GM12874 (cell line): ENCODE results near the gene NBPF26.
"Not testable (repeated sequence)": the region's sequence is repeated elsewhere in the genome, so short reads cannot be mapped to it uniquely, and the experiment has no call there.

Experiments used
- TF ChIP-seq, protein P1 (sequence below): IDR thresholded peaks from 2 replicates; pipeline ENCODE4 v1.5.1; 2011; ENCODE audit warnings: low read depth, mild to moderate bottlenecking, control low read depth, low read length, moderate library complexity; ENCODE audit not compliant: insufficient read depth

Gene NBPF26

DNA sequence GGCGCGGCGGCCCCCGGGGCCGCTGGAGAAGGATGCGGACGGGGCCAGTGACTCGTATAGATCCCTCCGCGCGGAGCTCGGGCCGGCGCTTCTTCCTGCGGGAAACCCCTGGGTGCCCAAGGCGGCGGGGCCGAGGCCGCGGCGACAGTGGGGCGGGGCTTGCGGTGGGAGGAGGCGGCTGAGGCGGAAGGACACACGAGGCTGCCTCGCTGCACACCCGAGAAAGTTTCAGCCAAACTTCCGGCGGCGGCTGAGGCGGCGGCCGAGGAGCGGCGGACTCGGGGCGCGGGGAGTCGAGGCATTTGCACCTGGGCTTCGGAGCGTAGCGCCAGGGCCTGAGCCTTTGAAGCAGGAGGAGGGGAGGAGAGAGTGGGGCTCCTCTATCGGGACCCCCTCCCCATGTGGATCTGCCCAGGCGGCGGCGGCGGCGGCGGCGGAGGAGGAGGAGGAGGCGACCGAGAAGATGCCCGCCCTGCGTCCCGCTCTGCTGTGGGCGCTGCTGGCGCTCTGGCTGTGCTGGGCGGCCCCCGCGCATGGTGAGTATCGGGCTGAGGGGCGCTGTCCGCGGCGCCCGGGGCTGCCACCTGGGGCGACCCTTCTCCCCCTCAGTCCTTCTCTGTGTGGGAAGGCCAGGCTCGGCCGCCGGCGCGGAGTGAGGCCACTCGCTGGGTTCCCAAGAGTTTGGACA is at the start of gene NBPF26:
Gene NBPF26 (plus strand): TSS at position 231 of the 688 bp plus-strand sequence.
- TF ChIP-seq, protein P1, sequence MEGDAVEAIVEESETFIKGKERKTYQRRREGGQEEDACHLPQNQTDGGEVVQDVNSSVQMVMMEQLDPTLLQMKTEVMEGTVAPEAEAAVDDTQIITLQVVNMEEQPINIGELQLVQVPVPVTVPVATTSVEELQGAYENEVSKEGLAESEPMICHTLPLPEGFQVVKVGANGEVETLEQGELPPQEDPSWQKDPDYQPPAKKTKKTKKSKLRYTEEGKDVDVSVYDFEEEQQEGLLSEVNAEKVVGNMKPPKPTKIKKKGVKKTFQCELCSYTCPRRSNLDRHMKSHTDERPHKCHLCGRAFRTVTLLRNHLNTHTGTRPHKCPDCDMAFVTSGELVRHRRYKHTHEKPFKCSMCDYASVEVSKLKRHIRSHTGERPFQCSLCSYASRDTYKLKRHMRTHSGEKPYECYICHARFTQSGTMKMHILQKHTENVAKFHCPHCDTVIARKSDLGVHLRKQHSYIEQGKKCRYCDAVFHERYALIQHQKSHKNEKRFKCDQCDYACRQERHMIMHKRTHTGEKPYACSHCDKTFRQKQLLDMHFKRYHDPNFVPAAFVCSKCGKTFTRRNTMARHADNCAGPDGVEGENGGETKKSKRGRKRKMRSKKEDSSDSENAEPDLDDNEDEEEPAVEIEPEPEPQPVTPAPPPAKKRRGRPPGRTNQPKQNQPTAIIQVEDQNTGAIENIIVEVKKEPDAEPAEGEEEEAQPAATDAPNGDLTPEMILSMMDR = not testable (repeated sequence)

DNA sequence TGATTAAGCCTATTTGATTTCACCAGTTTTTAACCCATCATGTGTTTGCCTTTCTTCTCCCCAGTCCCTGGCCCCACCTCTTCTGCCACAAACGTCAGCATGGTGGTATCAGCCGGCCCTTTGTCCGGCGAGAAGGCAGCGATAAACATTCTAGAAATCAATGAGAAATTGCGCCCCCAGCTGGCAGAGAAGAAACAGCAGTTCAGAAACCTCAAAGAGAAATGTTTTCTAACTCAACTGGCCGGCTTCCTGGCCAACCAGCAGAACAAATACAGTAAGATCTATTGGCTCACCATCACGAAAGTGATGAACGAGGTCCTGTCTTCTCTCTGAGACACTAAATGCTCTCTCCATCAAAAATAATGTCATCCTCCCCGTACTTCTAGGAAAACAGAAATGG is 88.1 kb downstream of the NBPF26 start:
- TF ChIP-seq, protein P1 = peak; percentile 34

DNA sequence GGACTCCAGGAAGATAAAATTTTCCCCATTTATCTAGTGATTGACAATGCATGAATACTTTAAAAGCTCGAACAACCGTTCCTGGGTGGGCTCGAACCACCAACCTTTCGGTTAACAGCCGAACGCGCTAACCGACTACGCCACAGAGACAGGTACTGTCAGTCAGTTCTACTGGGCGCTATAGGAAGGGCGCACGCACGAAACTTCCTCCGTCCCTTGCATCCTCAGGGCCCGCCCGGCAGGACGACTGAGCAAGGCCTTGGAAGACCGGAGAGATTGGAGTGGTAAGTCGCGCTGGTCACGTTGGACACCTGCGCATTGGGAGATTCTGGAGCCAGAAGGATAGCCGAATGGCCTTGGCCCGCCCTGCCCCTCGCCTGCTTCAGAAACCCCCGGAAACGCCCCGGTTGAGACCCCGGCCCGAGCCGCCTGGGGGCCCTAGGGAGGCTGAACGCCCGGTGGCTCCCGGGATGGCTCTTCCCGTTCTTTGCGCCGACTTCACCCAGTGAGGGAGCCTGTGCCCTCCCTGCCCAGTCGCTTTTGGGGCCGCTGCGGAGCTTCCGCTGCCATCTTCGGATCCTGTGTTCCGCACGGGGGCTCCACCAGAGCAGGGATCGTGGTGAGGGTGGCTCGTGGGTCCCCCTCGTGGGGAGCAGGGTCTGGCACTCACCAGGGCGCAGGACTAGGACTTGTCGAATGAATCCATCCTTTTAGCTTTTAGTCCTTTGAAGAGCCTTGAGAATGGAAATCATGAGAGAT is 120.6 kb downstream of the NBPF26 start:
- TF ChIP-seq, protein P1 = peak; percentile 42; the same call in 1 of the 2 replicates
